Eye (tissue), 1 donor: ENCODE data around the gene PRKCQ.
"Not testable (repeated sequence)": the region's sequence is repeated elsewhere in the genome, so short reads cannot be mapped to it uniquely, and the experiment has no call there.

ENCODE experiments used
- DNase-seq: peaks from one replicate; pipeline ENCODE4 v3.0.0-alpha.2; 2015

PRKCQ gene

GRCh38 chr10:6593241-6593671 is 13.2 kb upstream of the PRKCQ start:
- no peak for DNase-seq

- DNase-seq, result no peak
These were observed 12.0 kb upstream of the PRKCQ start for GRCh38 chr10:6592080-6592479.

- DNase-seq, result no peak
These were observed 11.6 kb upstream of the PRKCQ start for GRCh38 chr10:6591668-6592067.

GRCh38 chr10:6590100-6590499 is 10.0 kb upstream of the PRKCQ start:
- DNase-seq, result no peak

GRCh38 chr10:6589287-6590094 is 9.4 kb upstream of the PRKCQ start:
- no peak for DNase-seq

GRCh38 chr10:6588845-6589244 is 8.8 kb upstream of the PRKCQ start:
- no peak for DNase-seq

- DNase-seq, result no peak
These were observed 8.0 kb upstream of the PRKCQ start for GRCh38 chr10:6588082-6588481.

GRCh38 chr10:6586501-6586900 is 6.4 kb upstream of the PRKCQ start:
- no peak for DNase-seq

GRCh38 chr10:6583447-6583846 is 3.4 kb upstream of the PRKCQ start:
- no peak for DNase-seq

- not testable (repeated sequence) for DNase-seq
These were observed 2.8 kb upstream of the PRKCQ start for GRCh38 chr10:6582913-6583312.

- no peak for DNase-seq
These were observed 2.2 kb upstream of the PRKCQ start for GRCh38 chr10:6582298-6582697.

- no peak for DNase-seq
These were observed 1.7 kb upstream of the PRKCQ start for GRCh38 chr10:6581778-6582228.

GRCh38 chr10:6581223-6581622 is 1.1 kb upstream of the PRKCQ start:
- DNase-seq, result not testable (repeated sequence)

GRCh38 chr10:6580279-6581029 is 378 bp upstream of the PRKCQ start:
- DNase-seq, result peak; percentile 88

GRCh38 chr10:6579183-6579903 is 733 bp downstream of the PRKCQ start:
- peak; percentile 29 for DNase-seq

- DNase-seq, result no peak
These were observed 1.3 kb downstream of the PRKCQ start for GRCh38 chr10:6578795-6579182.

- no peak for DNase-seq
These were observed 1.8 kb downstream of the PRKCQ start for GRCh38 chr10:6578251-6578771.

GRCh38 chr10:6576326-6576725 is 3.8 kb downstream of the PRKCQ start:
- DNase-seq, result no peak

GRCh38 chr10:6574664-6575176 is 5.4 kb downstream of the PRKCQ start:
- no peak for DNase-seq

- DNase-seq, result no peak
These were observed 9.2 kb downstream of the PRKCQ start for GRCh38 chr10:6570893-6571292.

GRCh38 chr10:6569259-6569658 is 10.8 kb downstream of the PRKCQ start:
- DNase-seq, result no peak

- DNase-seq, result no peak
These were observed 12.2 kb downstream of the PRKCQ start for GRCh38 chr10:6567884-6568283.

GRCh38 chr10:6567203-6567703 is 12.8 kb downstream of the PRKCQ start:
- DNase-seq, result no peak
